GM19467 (cell line): ENCODE data around the gene INTS11.

ENCODE experiments used
- ATAC-seq: cut with Tn5 transposase; IDR thresholded peaks from one replicate; pipeline ENCODE4 v1.9.1; 2021; ENCODE audit warnings: mild to moderate bottlenecking, moderate library complexity; ENCODE audit not compliant: unreplicated experiment

Gene INTS11

GRCh38 chr1:1345384-1345783, 20.9 kb upstream of the INTS11 start:
- ATAC-seq, result no peak

- ATAC-seq, result no peak
Measured at GRCh38 chr1:1344655-1345361, 20.3 kb upstream of the INTS11 start.

GRCh38 chr1:1343811-1344421, 19.5 kb upstream of the INTS11 start:
- ATAC-seq, result no peak

GRCh38 chr1:1342584-1343115, 18.2 kb upstream of the INTS11 start:
- ATAC-seq, result no peak

GRCh38 chr1:1342061-1342562, 17.7 kb upstream of the INTS11 start:
- no peak for ATAC-seq

- no peak for ATAC-seq
Measured at GRCh38 chr1:1341549-1342021, 17.1 kb upstream of the INTS11 start.

GRCh38 chr1:1340791-1341548, 16.5 kb upstream of the INTS11 start:
- no peak for ATAC-seq

- ATAC-seq, result no peak
Measured at GRCh38 chr1:1340185-1340584, 15.7 kb upstream of the INTS11 start.

- no peak for ATAC-seq
Measured at GRCh38 chr1:1338278-1338677, 13.8 kb upstream of the INTS11 start.

GRCh38 chr1:1337793-1338147, 13.3 kb upstream of the INTS11 start:
- no peak for ATAC-seq

- ATAC-seq, result no peak
Measured at GRCh38 chr1:1336931-1337792, 12.7 kb upstream of the INTS11 start.

- no peak for ATAC-seq
Measured at GRCh38 chr1:1336446-1336845, 12.0 kb upstream of the INTS11 start.

GRCh38 chr1:1335792-1336248, 11.4 kb upstream of the INTS11 start:
- no peak for ATAC-seq

- ATAC-seq, result no peak
Measured at GRCh38 chr1:1335283-1335682, 10.8 kb upstream of the INTS11 start.

GRCh38 chr1:1334835-1335234, 10.4 kb upstream of the INTS11 start:
- no peak for ATAC-seq

GRCh38 chr1:1333551-1334241, 9.2 kb upstream of the INTS11 start:
- ATAC-seq, result no peak

- ATAC-seq, result no peak
Measured at GRCh38 chr1:1332774-1333480, 8.5 kb upstream of the INTS11 start.

- no peak for ATAC-seq
Measured at GRCh38 chr1:1332031-1332755, 7.7 kb upstream of the INTS11 start.
